Measurements from ENCODE around the gene TFAP2D.

The TFAP2D gene

GRCh38 chr6:50720623-50721022 lies 7.3 kb downstream of the TFAP2D start:
- DNase-seq (ENCODE audit: low read depth in 2 of 2): no peak

GRCh38 chr6:50721978-50722377 lies 8.7 kb downstream of the TFAP2D start:
- no peak for DNase-seq (ENCODE audit: low read depth in 2 of 2)

- no peak for DNase-seq (ENCODE audit: low read depth in 2 of 2)
These were observed 9.7 kb downstream of the TFAP2D start for GRCh38 chr6:50722829-50723554.

- DNase-seq (ENCODE audit: low read depth in 2 of 2): no peak
These were observed 11.2 kb downstream of the TFAP2D start for GRCh38 chr6:50724381-50725124.

GRCh38 chr6:50734488-50734887 lies 21.2 kb downstream of the TFAP2D start:
- no peak for DNase-seq (ENCODE audit: low read depth in 2 of 2)

- DNase-seq (ENCODE audit: low read depth in 2 of 2): no peak
These were observed 28.8 kb downstream of the TFAP2D start for GRCh38 chr6:50742161-50742560.

- DNase-seq (ENCODE audit: low read depth in 2 of 2): no peak
These were observed 31.6 kb downstream of the TFAP2D start for GRCh38 chr6:50744976-50745375.

GRCh38 chr6:50762798-50763197 lies 49.5 kb downstream of the TFAP2D start:
- no peak for DNase-seq (ENCODE audit: low read depth in 2 of 2)

GRCh38 chr6:50778696-50779095 lies 65.4 kb downstream of the TFAP2D start:
- DNase-seq (ENCODE audit: low read depth in 2 of 2): no peak

- no peak for DNase-seq (ENCODE audit: low read depth in 2 of 2)
These were observed 67.1 kb downstream of the TFAP2D start for GRCh38 chr6:50780382-50780781.

GRCh38 chr6:50785921-50786320 lies 72.6 kb downstream of the TFAP2D start:
- no peak for DNase-seq (ENCODE audit: low read depth in 2 of 2)

- no peak for DNase-seq (ENCODE audit: low read depth in 2 of 2)
These were observed 78.7 kb downstream of the TFAP2D start for GRCh38 chr6:50791900-50792508.

- DNase-seq (ENCODE audit: low read depth in 2 of 2): no peak
These were observed 79.4 kb downstream of the TFAP2D start for GRCh38 chr6:50792771-50793170.

GRCh38 chr6:50795574-50795973 lies 82.2 kb downstream of the TFAP2D start:
- DNase-seq (ENCODE audit: low read depth in 2 of 2): no peak

- no peak for DNase-seq (ENCODE audit: low read depth in 2 of 2)
These were observed 91.0 kb downstream of the TFAP2D start for GRCh38 chr6:50804283-50804682.

- DNase-seq (ENCODE audit: low read depth in 2 of 2): no peak
These were observed 93.7 kb downstream of the TFAP2D start for GRCh38 chr6:50807035-50807434.

GRCh38 chr6:50815436-50816114 lies 102.2 kb downstream of the TFAP2D start:
- no peak for DNase-seq (ENCODE audit: low read depth in 2 of 2)

GRCh38 chr6:50816115-50816675 lies 102.9 kb downstream of the TFAP2D start:
- peak; percentile 6 to 34 for DNase-seq (ENCODE audit: low read depth in 2 of 2)

- DNase-seq (ENCODE audit: low read depth in 2 of 2): no peak
These were observed 103.8 kb downstream of the TFAP2D start for GRCh38 chr6:50816947-50817645.

GRCh38 chr6:50817646-50817950 lies 104.3 kb downstream of the TFAP2D start:
- DNase-seq (ENCODE audit: low read depth in 2 of 2): no peak

GRCh38 chr6:50818020-50818419 lies 104.7 kb downstream of the TFAP2D start:
- no peak for DNase-seq (ENCODE audit: low read depth in 2 of 2)

GRCh38 chr6:50818673-50819072 lies 105.3 kb downstream of the TFAP2D start, which contains the start of gene TFAP2B:
Gene TFAP2B, plus strand, starts transcription at chr6:50818871. Its CDS starts 21 bp downstream, at chr6:50818892.
- DNase-seq (ENCODE audit: low read depth in 2 of 2): no peak

All from stimulated activated CD4-positive, alpha-beta T cell treated with anti-CD3 and anti-CD28 coated beads, Interleukin-1b, Interleukin-23, amount 100 ng/mL, for 4 hours (primary cell).